Mucosa of descending colon (tissue), 3 donors: ENCODE results near the gene ABCG5. TPM values are rescaled to one million over a fixed set of nuclear protein-coding genes. Genes with fewer than 3 reads are reported as not detected.

Source experiments
- ATAC-seq: fragments of 200-7000 bp; cut with Tn5 transposase; one replicate; pipeline ENCODE4 v1.9.1; 2020; ENCODE audit warnings: mild to moderate bottlenecking, moderate library complexity
- DNase-seq, 3 donors: peaks; one replicate each; pipeline ENCODE4 v3.0.0-alpha.2; 2020
- H3K36me3 ChIP-seq: fragments of 200-600 bp; one replicate; pipeline ENCODE4 v1.8.0; 2021; ENCODE audit warnings: low read depth, mild to moderate bottlenecking
- H3K4me1 ChIP-seq: fragments of 200-600 bp; one replicate; pipeline ENCODE4 v1.8.0; 2021; ENCODE audit warnings: low read depth, mild to moderate bottlenecking
- H3K4me3 ChIP-seq: fragments of 200-600 bp; one replicate; pipeline ENCODE4 v1.8.0; 2021; ENCODE audit warnings: mild to moderate bottlenecking
- H3K9me3 ChIP-seq: fragments of 200-600 bp; one replicate; pipeline ENCODE4 v1.8.0; 2021; ENCODE audit warnings: mild to moderate bottlenecking
- intact Hi-C, 2 donors: fragments of 100-400 bp; cut with DNase I in 1 of 2; cut with micrococcal nuclease in 1 of 2; formaldehyde crosslinking; loops; one replicate each; pipeline versions ENCODE4 v1.11.0 to v1.11.1; 2022; cut with DNase I, micrococcal nuclease
- total RNA-seq, 3 donors: library from RNA; stranded (reverse); fragmentation: NEBNext Ultra II Directional in 2 of 3; extraction: Animal tissue kit (Norgen Biotek cat#: 25700) in 2 of 3; gene quantifications; one replicate each; pipeline versions ENCODE4 v1.2.1 to v1.2.4, GENCODE V29; 2021 to 2023
- TF ChIP-seq, protein P1 (sequence below): fragments of 200-600 bp; IDR thresholded peaks from one replicate; pipeline ENCODE4 v1.8.0; 2022; ENCODE audit warnings: antibody characterized with exemption, mild to moderate bottlenecking
- donor health status: DM: no; HTN: no; CAD: no; lungs with moderate emphysema.
- donor health status: DM: no; HTN: no; CAD: no.
- donor health status: DM: no; HTN: yes; CAD: no.

Gene ABCG5
- total RNA-seq, 3 donors from 2014 or later, result 0.22 TPM; not detected in 2

DNA sequence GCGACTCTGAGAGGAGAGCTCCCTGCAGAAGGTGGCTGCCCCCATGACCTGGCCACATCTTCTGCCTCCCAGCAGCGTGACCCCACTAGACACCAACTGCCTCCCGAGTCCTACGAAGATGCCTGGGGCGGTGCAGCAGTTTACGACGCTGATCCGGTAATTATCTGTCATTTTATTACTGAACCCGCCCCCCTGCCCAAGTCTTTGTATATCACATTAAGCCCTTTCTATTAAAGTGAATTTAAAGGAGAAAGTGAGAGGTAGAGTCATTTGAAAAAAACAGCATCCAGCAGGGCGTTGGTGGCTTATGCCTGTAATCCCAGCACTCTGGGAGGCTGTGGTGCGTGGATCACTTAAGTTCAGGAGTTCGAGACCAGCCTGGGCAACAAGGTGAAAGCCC is 33.5 kb upstream of the ABCG5 start:
- intact Hi-C loops, result no loop called here
- Histone ChIP-seq H3K4me3 (no peak overlapping the region), H3K36me3 (no peaks in the 10 kb centered on the region), H3K9me3 (no peaks in the 10 kb centered on the region), H3K4me1 (no peaks in the 10 kb centered on the region)
- no peak for ATAC-seq
- TF ChIP-seq, protein P1, sequence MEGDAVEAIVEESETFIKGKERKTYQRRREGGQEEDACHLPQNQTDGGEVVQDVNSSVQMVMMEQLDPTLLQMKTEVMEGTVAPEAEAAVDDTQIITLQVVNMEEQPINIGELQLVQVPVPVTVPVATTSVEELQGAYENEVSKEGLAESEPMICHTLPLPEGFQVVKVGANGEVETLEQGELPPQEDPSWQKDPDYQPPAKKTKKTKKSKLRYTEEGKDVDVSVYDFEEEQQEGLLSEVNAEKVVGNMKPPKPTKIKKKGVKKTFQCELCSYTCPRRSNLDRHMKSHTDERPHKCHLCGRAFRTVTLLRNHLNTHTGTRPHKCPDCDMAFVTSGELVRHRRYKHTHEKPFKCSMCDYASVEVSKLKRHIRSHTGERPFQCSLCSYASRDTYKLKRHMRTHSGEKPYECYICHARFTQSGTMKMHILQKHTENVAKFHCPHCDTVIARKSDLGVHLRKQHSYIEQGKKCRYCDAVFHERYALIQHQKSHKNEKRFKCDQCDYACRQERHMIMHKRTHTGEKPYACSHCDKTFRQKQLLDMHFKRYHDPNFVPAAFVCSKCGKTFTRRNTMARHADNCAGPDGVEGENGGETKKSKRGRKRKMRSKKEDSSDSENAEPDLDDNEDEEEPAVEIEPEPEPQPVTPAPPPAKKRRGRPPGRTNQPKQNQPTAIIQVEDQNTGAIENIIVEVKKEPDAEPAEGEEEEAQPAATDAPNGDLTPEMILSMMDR, result no peak
- DNase-seq, result no peak

DNA sequence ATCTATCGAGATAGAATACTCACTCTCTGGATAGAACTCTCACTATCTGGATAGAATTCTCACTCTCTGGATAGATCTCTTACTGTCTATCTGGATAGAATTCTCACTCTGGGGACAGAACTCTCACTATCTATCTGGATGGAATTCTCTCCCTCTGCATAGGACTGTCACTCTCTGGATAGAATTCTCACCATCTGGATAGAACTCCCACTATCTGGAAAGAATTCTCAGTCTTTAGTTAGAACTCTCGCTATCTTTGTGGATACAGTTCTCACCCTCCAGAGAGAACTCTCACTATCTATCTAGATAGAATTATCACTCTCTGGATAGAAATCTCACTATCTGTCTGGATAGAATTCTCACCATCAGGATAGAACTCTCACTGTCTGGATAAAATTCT is 16.7 kb upstream of the ABCG5 start:
- Histone ChIP-seq H3K4me3 (no peak overlapping the region), H3K9me3 (no peaks in the 10 kb centered on the region), H3K36me3 (no peaks in the 10 kb centered on the region), H3K4me1 (no peaks in the 10 kb centered on the region)
- TF ChIP-seq, protein P1, result no peak
- intact Hi-C loops, result no loop called here
- no peak for ATAC-seq
- no peak for DNase-seq

DNA sequence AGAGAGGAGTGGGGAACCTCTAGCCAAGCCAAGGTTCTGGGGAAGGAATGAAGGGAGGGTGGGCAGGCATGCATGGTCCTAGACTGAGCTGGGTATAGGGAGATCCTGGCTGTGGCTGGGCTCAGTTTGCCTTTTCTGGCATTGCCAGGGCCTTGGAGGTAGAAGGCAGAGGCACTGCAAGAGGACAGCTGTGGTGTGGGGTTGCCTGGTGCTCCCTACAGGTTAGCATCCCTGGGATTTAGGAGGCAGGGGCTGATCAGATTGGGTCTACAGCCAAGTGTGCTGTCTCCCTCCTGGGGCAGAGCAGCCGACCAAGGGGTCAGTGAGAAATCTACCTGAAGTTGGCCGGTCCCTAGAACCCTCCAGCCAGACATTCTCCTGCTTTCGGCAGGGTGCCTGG is 16.0 kb upstream of the ABCG5 start:
- ATAC-seq (no peak), DNase-seq (no peak)
- H3K4me3 ChIP-seq, result no peak overlapping the region
- TF ChIP-seq, protein P1, result no peak
- H3K36me3 ChIP-seq, result no peaks in the 10 kb centered on the region
- no peaks in the 10 kb centered on the region for H3K9me3 ChIP-seq
- intact Hi-C loops, result no loop called here
- H3K4me1 ChIP-seq, result no peaks in the 10 kb centered on the region

DNA sequence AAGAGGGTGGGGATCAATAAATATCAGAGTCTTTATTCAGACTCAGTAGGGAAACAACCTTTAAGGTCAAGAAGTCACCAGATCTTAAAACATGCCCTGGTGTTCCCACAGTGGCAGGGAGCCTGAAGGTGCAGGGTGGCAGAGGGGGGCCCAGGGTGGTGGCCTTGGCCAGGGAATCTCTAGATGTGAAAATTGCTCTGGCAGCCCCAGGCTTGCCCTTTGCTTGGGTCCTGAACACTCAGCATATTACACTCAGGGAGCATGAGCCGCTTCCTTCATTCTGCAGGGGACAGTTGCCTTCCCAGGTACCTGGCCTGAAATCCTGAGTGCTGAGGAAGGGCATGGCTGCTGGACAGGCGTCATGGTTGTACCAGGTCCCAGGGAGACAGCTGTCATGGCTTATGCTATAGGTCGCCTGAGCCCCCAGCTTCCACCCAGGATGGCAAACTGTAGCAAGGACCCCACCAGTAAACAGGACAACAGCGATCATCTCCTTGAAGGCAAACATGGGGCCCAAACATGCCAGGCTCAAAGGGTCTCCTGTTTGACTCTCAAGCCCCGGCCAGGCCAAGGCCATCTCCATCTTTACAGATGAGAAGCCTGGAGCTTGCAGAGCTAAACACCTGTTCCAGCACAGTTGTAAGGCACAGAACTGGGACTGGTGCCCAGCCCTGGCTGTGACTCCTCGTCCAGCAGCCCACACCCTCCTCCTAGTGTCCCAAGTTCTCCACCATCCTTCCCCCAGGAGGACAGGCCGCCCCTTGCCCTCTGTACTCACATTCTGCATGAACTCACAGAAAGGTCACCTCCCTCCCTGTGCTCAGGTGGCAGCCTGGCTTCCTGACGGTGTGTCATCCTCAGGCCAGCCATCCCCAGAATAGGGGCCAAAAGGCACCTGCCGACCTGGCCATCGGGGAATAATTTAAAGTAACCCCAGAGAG is 14.8 kb upstream of the ABCG5 start:
- DNase-seq (no peak), ATAC-seq (peak; percentile 79)
- Histone ChIP-seq H3K9me3 (no peaks in the 10 kb centered on the region), H3K36me3 (no peaks in the 10 kb centered on the region), H3K4me1 (no peaks in the 10 kb centered on the region), H3K4me3 (no peak overlapping the region)
- intact Hi-C loops, result no loop called here
- TF ChIP-seq, protein P1, result no peak

DNA sequence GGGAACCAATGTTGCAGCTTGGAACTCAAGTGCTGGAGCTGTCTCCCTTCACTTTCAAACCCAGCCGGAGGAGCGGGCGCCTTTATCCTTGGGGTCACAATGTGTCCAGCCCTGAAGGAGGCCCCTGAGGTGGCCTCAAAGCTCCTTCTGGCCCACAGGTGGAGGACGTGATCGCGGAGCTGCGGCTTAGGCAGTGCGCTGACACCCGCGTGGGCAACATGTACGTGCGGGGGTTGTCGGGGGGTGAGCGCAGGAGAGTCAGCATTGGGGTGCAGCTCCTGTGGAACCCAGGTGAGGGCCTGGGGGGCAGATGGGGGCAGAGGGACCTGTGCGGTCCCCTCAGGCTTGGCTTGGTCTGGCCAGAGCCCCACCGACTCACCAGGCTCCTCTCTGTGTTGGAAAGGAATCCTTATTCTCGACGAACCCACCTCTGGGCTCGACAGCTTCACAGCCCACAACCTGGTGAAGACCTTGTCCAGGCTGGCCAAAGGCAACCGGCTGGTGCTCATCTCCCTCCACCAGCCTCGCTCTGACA is 13.6 kb upstream of the ABCG5 start:
- Histone ChIP-seq H3K36me3 (no peaks in the 10 kb centered on the region), H3K4me1 (no peaks in the 10 kb centered on the region), H3K9me3 (no peaks in the 10 kb centered on the region), H3K4me3 (no peak overlapping the region)
- DNase-seq (no peak), ATAC-seq (no peak)
- TF ChIP-seq, protein P1, result no peak
- intact Hi-C loops, result no loop called here
